ENCODE data around the gene TNFSF12. TPM values are rescaled to one million over a fixed set of nuclear protein-coding genes. Genes with fewer than 3 reads are reported as not detected.

TNFSF12 gene
- total RNA-seq, 1 experiment from 2014 or later, result 7.1 TPM

DNA sequence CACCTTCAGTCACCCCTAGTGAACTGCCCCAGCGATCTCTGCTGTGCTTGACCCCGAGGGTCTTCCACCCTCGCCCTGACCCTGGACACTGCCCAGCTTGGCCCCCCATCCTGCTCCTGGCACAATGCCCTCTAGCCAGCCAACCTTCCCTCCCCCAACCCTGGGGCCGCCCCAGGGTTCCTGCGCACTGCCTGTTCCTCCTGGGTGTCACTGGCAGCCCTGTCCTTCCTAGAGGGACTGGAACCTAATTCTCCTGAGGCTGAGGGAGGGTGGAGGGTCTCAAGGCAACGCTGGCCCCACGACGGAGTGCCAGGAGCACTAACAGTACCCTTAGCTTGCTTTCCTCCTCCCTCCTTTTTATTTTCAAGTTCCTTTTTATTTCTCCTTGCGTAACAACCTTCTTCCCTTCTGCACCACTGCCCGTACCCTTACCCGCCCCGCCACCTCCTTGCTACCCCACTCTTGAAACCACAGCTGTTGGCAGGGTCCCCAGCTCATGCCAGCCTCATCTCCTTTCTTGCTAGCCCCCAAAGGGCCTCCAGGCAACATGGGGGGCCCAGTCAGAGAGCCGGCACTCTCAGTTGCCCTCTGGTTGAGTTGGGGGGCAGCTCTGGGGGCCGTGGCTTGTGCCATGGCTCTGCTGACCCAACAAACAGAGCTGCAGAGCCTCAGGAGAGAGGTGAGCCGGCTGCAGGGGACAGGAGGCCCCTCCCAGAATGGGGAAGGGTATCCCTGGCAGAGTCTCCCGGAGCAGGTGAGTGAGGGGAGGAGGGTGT, 9.9 kb downstream of the TNFSF12 start, which contains the start of gene TNFSF13:
Gene TNFSF13 (plus strand): TSS at position 207 of the 776 bp plus-strand sequence. CDS start 290 bp downstream, at position 497.
- DNase-seq, result no peak
- H3K4ac ChIP-seq (ENCODE audit: low read depth, low read length), result no peak within 1 kb of the TSS
- peak within 1 kb of the TSS; percentile 85 to 88 (median 87); a peak in 5 of 7 replicates for H3K27ac Mint-ChIP-seq
- no peaks in the 10 kb centered on the region for H4K20me1 ChIP-seq (ENCODE audit: control insufficient read depth, insufficient read depth, insufficient read length)
- peaks cover 7% of the 10 kb centered on the region; the same call in 1 of the 2 replicates for H3K79me2 ChIP-seq (ENCODE audit: insufficient read depth, low read length)
- peak within 1 kb of the TSS; percentile 26 to 68; a peak in 3 of 5 replicates for H3K4me3 Mint-ChIP-seq
- peaks cover 8% of the 10 kb centered on the region for H3K79me1 ChIP-seq (ENCODE audit: insufficient read depth, low read depth, low read length, poor library complexity, severe bottlenecking)
- no peak within 1 kb of the TSS for H3T11ph ChIP-seq (ENCODE audit: low read length)
- WGBS (ENCODE audit: extremely low coverage, insufficient read length, low lambda C conversion rate), result no CpG with 5 or more reads among the region's 16 CpGs
- H2AK5ac ChIP-seq (ENCODE audit: insufficient read length, low read length), result no peak within 1 kb of the TSS
- no peak within 1 kb of the TSS for H2BK20ac ChIP-seq (ENCODE audit: low read depth, low read length, poor library complexity, severe bottlenecking)
- no peak within 1 kb of the TSS for H2BK15ac ChIP-seq (ENCODE audit: low read depth, low read length)
- no peak within 1 kb of the TSS for H4K91ac ChIP-seq (ENCODE audit: insufficient read length, low read depth, low read length)
- no peak within 1 kb of the TSS for H3K23ac ChIP-seq (ENCODE audit: insufficient read length, low read depth, low read length)
- peaks cover 2% of the 10 kb centered on the region; the same call in 1 of the 2 replicates for H3K27me3 Mint-ChIP-seq (ENCODE audit: low read depth)
- no peak within 1 kb of the TSS for H2BK120ac ChIP-seq (ENCODE audit: low read depth, low read length, poor library complexity, severe bottlenecking)
- no peak within 1 kb of the TSS for H3K27ac ChIP-seq (ENCODE audit: insufficient read length, low read depth, low read length)
- H3K56ac ChIP-seq (ENCODE audit: insufficient read length, low read depth, low read length), result no peak within 1 kb of the TSS
- no peaks in the 10 kb centered on the region for H3K27me3 ChIP-seq (ENCODE audit: insufficient read depth, low read length)
- H2BK5ac ChIP-seq (ENCODE audit: insufficient read length, low read length), result no peak within 1 kb of the TSS
- peaks cover 43 to 62% of the 10 kb centered on the region in 2 experiments for H3K4me1 Mint-ChIP-seq
- no peak within 1 kb of the TSS for H4K8ac ChIP-seq (replicated peaks; ENCODE audit: insufficient read length, low read depth, low read length)
- no peak within 1 kb of the TSS for H2AFZ ChIP-seq (ENCODE audit: low read length)
- TF ChIP-seq, protein P1, sequence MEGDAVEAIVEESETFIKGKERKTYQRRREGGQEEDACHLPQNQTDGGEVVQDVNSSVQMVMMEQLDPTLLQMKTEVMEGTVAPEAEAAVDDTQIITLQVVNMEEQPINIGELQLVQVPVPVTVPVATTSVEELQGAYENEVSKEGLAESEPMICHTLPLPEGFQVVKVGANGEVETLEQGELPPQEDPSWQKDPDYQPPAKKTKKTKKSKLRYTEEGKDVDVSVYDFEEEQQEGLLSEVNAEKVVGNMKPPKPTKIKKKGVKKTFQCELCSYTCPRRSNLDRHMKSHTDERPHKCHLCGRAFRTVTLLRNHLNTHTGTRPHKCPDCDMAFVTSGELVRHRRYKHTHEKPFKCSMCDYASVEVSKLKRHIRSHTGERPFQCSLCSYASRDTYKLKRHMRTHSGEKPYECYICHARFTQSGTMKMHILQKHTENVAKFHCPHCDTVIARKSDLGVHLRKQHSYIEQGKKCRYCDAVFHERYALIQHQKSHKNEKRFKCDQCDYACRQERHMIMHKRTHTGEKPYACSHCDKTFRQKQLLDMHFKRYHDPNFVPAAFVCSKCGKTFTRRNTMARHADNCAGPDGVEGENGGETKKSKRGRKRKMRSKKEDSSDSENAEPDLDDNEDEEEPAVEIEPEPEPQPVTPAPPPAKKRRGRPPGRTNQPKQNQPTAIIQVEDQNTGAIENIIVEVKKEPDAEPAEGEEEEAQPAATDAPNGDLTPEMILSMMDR (conservative IDR thresholded peaks at IDR 0.05), result no peak
- H3K23me2 ChIP-seq (ENCODE audit: insufficient read length, low read depth, low read length, poor library complexity, severe bottlenecking), result peaks cover 9% of the 10 kb centered on the region
- H3K9me3 ChIP-seq (ENCODE audit: control insufficient read depth, low read depth, low read length), result no peaks in the 10 kb centered on the region
- H4K5ac ChIP-seq (ENCODE audit: insufficient read length, low read depth, low read length), result no peak within 1 kb of the TSS
- no peak within 1 kb of the TSS for H2BK12ac ChIP-seq (ENCODE audit: insufficient read length, low read depth, low read length)
- H3K36me3 Mint-ChIP-seq (ENCODE audit: insufficient read depth in 1 of 3, low read depth in 3 of 3), result peaks cover 0 to 8% (median 7%) of the 10 kb centered on the region in 3 experiments; a peak in 6 of 7 replicates
- peak within 1 kb of the TSS; percentile 4; the same call in 1 of the 2 replicates for H3K14ac ChIP-seq (ENCODE audit: insufficient read depth, low read length)
- H3K18ac ChIP-seq (ENCODE audit: insufficient read length, low read depth, low read length), result no peak within 1 kb of the TSS
- H3K4me1 ChIP-seq (ENCODE audit: insufficient read depth, low read length), result 0 out of 2 replicates have a peak, but pooled peaks cover 2% of the 10 kb centered on the region
- no peak within 1 kb of the TSS for H3K9ac ChIP-seq (ENCODE audit: extremely low read depth, insufficient read length, low read length)
- no peak within 1 kb of the TSS for H3K4me2 ChIP-seq (ENCODE audit: insufficient read depth, insufficient read length, low read length)
- no peaks in the 10 kb centered on the region for H3K9me3 Mint-ChIP-seq

All from H9 (cell line).